Upper lobe of right lung (tissue), 1 donor: ENCODE measurements around the gene LYRM2. TPM values are rescaled to one million over a fixed set of nuclear protein-coding genes. Genes with fewer than 3 reads are reported as not detected.
A peak's percentile ranks its signal among the peaks of the same experiment; 100 is the strongest.

Experiments used
- ATAC-seq: fragments of 200-7000 bp; cut with Tn5 transposase; one replicate; pipeline ENCODE4 v1.9.1; 2020; ENCODE audit warnings: mild to moderate bottlenecking, moderate library complexity
- DNase-seq: peaks from one replicate; pipeline ENCODE4 v3.0.0-alpha.2; 2020
- H3K27ac ChIP-seq: fragments of 200-600 bp; one replicate; pipeline ENCODE4 v1.8.0; 2022
- H3K27me3 ChIP-seq: fragments of 200-600 bp; one replicate; pipeline ENCODE4 v1.8.0; 2022; ENCODE audit warnings: mild to moderate bottlenecking
- H3K36me3 ChIP-seq: fragments of 200-600 bp; one replicate; pipeline ENCODE4 v1.8.0; 2022
- H3K4me1 ChIP-seq: fragments of 200-600 bp; one replicate; pipeline ENCODE4 v1.8.0; 2022
- H3K4me3 ChIP-seq: fragments of 200-600 bp; one replicate; pipeline ENCODE4 v1.8.0; 2022; ENCODE audit warnings: mild to moderate bottlenecking
- H3K9me3 ChIP-seq: fragments of 200-600 bp; one replicate; pipeline ENCODE4 v1.8.0; 2022
- intact Hi-C: fragments of 100-400 bp; cut with DNase I; formaldehyde crosslinking; loops from one replicate; pipeline ENCODE4 v1.11.0; 2022
- total RNA-seq: library from RNA; stranded (reverse); fragmentation: NEBNext Ultra II Directional; extraction: Animal tissue kit (Norgen Biotek cat#: 25700); gene quantifications from one replicate; pipeline ENCODE4 v1.2.1, GENCODE V29; 2021
- TF ChIP-seq, protein P1 (sequence below): fragments of 200-600 bp; IDR thresholded peaks from one replicate; pipeline ENCODE4 v1.8.0; 2022; ENCODE audit warnings: antibody characterized with exemption
- donor health status: DM: no; HTN: yes; CAD: no; lungs with severe emphysema.

The LYRM2 gene
- total RNA-seq, 1 donor from 2014 or later = 32.9 TPM

DNA sequence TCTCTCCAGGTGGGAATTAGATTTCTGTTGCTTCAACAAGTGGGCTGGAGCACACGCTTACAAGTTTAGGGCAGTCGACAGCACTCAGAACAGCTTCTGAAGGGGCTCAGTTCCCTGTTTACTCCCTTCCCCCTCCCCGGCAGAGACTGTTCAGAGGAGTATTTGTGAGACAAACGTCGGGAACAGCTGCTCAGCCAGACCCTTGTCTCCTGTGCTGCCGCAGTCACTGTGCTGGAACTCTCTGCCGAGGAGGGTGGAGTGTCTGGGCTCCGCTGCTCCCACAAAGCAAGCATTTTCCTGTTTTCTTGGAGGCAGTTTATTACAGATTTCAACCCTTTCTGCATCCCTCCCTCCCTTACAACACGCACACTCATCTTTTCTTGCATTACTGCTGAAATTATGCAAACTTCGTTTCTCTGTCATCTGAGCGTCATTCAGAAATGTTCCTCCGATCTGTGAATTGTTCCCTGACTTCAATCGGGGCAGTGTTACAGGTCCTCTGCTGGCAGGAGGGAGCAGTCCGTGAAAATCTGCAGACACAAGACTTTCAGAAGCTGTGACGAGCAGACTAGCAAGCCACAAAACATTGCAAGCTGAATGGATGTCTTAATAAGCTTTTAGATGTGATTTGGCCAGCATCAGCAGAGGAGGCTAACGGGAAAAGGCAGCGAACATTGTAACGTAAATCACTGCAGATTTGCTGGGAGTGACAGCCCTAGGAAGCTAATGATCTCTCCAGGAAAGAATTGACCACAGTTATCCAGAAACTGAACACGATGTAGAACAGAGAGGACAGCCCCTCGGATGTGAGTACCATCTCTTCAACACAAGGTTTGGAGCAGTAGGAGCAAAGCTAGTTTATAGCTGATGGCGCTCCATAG, 76.2 kb downstream of the LYRM2 start:
- Histone ChIP-seq H3K27ac (no peak overlapping the region), H3K4me1 (peaks cover 6% of the 10 kb centered on the region)
- peak; percentile 35 for ATAC-seq

DNA sequence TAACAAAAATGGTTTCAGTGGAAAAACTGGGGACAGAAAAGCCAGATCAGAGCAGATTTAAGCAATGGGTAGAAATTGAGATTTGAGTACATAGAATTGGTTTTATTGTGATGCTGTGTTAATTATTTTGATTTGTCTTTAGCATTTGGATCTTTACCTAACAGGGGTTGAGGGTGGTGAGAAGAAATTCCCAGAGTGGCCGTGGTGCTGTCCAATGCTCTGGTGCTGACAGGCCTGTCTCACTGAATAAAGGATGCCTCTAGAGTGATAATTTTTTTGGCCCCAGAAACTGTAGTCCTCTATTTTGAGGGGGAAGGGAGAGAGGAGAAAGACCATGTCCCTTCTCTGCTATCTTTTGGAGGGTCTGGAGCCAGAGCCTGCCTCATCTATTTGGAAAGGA, 79.1 kb downstream of the LYRM2 start:
- intact Hi-C loops = no loop called here
- TF ChIP-seq, protein P1, sequence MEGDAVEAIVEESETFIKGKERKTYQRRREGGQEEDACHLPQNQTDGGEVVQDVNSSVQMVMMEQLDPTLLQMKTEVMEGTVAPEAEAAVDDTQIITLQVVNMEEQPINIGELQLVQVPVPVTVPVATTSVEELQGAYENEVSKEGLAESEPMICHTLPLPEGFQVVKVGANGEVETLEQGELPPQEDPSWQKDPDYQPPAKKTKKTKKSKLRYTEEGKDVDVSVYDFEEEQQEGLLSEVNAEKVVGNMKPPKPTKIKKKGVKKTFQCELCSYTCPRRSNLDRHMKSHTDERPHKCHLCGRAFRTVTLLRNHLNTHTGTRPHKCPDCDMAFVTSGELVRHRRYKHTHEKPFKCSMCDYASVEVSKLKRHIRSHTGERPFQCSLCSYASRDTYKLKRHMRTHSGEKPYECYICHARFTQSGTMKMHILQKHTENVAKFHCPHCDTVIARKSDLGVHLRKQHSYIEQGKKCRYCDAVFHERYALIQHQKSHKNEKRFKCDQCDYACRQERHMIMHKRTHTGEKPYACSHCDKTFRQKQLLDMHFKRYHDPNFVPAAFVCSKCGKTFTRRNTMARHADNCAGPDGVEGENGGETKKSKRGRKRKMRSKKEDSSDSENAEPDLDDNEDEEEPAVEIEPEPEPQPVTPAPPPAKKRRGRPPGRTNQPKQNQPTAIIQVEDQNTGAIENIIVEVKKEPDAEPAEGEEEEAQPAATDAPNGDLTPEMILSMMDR = no peak
- Histone ChIP-seq H3K27me3 (no peaks in the 10 kb centered on the region), H3K27ac (no peak overlapping the region), H3K9me3 (no peaks in the 10 kb centered on the region), H3K4me1 (peaks cover 6% of the 10 kb centered on the region), H3K36me3 (no peaks in the 10 kb centered on the region), H3K4me3 (no peak overlapping the region)
- ATAC-seq (no peak), DNase-seq (no peak)

More for the DNA sequence above, 76.2 kb downstream of the LYRM2 start:
- Histone ChIP-seq H3K9me3 (no peaks in the 10 kb centered on the region), H3K36me3 (no peaks in the 10 kb centered on the region), H3K27me3 (no peaks in the 10 kb centered on the region), H3K4me3 (peak overlapping the region; percentile 24)
- TF ChIP-seq, protein P1 = no peak
- no peak for DNase-seq
- intact Hi-C loops = no loop called here

DNA sequence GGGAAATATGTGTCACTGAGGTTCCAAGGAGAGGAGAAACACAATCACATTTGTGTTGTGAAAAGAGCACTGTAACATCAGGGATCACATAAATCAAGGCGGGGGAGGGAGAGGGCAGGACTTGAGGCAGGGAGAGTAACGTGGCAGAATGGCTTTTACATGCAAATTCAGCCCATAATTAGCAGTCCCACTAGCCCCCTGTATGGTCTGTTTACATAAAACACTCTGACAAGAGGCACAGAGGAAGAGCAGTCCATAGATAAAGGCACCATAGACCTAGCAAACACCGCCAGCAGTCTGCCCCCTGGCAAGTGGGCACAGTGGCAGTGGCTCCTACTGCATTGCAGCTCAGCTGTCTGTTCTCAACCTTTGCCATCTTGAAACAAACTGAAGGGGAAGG, 82.7 kb downstream of the LYRM2 start:
- intact Hi-C loops = no loop called here
- H3K27ac ChIP-seq = no peak overlapping the region
- TF ChIP-seq, protein P1 = no peak
- H3K27me3 ChIP-seq = no peaks in the 10 kb centered on the region
- no peaks in the 10 kb centered on the region for H3K4me1 ChIP-seq
- ATAC-seq (no peak), DNase-seq (no peak)
- no peaks in the 10 kb centered on the region for H3K9me3 ChIP-seq
- no peak overlapping the region for H3K4me3 ChIP-seq
- no peaks in the 10 kb centered on the region for H3K36me3 ChIP-seq

GRCh38 chr6:89555031-89555430, 83.5 kb downstream of the LYRM2 start:
- Histone ChIP-seq H3K4me1 (no peaks in the 10 kb centered on the region), H3K27me3 (no peaks in the 10 kb centered on the region), H3K27ac (no peak overlapping the region), H3K36me3 (no peaks in the 10 kb centered on the region), H3K9me3 (no peaks in the 10 kb centered on the region), H3K4me3 (no peak overlapping the region)
- TF ChIP-seq, protein P1 = no peak
- ATAC-seq = no peak
- DNase-seq = no peak
- intact Hi-C loops = no loop called here

- no peak for ATAC-seq
- Histone ChIP-seq H3K27me3 (no peaks in the 10 kb centered on the region), H3K9me3 (no peaks in the 10 kb centered on the region), H3K27ac (no peak overlapping the region), H3K4me1 (no peaks in the 10 kb centered on the region), H3K36me3 (no peaks in the 10 kb centered on the region), H3K4me3 (no peak overlapping the region)
- intact Hi-C loops = no loop called here
- TF ChIP-seq, protein P1 = no peak
- no peak for DNase-seq
Measured at GRCh38 chr6:89554106-89554505, 84.4 kb downstream of the LYRM2 start.
